Stimulated activated effector memory CD8-positive, alpha-beta T cell treated with anti-CD3 and anti-CD28 coated beads, Interleukin-12 subunit alpha, Interleukin-12 subunit beta, amount 100 ng/mL, for 72 hours (primary cell): ENCODE results near the gene SMAP2.

Source experiments
- ATAC-seq: fragments of 150-1000 bp; cut with Tn5 transposase; 2 replicates; pipeline ENCODE4 v1.10.0; 2021
- DNase-seq, 2 donors: peaks; one replicate each; pipeline ENCODE4 v3.0.0; 2021 to 2022; ENCODE audit warnings: low spot score in 2 of 2
- H3K27ac Mint-ChIP-seq: one replicate; pipeline ENCODE4 v1.8.0; 2022; ENCODE audit warnings: mild to moderate bottlenecking, mixed read lengths
- H3K36me3 Mint-ChIP-seq: one replicate; pipeline ENCODE4 v1.8.0; 2022; ENCODE audit warnings: mild to moderate bottlenecking, mixed read lengths
- H3K4me1 Mint-ChIP-seq: one replicate; pipeline ENCODE4 v1.8.0; 2022; ENCODE audit warnings: mixed read lengths
- H3K4me3 Mint-ChIP-seq: one replicate; pipeline ENCODE4 v1.8.0; 2022; ENCODE audit warnings: mild to moderate bottlenecking, mixed read lengths
- H3K9me3 Mint-ChIP-seq: one replicate; pipeline ENCODE4 v1.8.0; 2022; ENCODE audit warnings: mixed read lengths

Gene SMAP2

DNA sequence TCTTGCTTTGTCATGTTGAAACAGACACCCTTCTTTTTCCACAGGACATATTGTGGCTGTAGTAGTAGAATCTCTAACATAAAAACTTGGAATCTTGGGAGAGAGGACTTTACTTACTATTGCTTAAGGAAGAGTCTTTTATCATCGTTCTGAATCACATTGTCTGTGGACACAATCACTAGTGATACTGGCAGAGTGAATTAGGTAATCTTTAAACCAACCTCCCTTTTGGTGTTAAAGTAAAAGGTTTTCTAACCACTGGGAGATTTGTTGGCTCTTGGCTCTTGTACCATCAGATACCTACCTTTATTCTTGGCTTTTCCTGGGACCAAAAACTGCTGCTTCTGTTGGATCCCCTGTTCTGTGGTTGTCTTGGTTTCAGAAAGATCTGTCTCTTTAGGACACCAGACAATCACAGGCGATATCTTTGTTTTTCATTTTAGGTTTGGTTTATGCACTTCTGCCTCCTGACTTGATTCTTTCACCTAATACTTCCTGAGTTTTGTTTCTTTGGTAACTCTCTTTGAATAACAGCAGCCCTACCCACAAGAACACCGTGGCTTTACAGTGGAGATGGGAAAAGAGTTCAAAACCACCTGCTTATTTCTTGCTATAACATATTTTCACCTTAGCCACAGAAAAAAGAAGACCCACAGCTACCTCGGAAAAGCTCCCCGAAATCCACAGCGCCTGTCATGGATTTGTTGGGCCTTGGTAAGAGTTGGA lies 40.2 kb downstream of the SMAP2 start:
- ATAC-seq = no peak
- DNase-seq = no peak

DNA sequence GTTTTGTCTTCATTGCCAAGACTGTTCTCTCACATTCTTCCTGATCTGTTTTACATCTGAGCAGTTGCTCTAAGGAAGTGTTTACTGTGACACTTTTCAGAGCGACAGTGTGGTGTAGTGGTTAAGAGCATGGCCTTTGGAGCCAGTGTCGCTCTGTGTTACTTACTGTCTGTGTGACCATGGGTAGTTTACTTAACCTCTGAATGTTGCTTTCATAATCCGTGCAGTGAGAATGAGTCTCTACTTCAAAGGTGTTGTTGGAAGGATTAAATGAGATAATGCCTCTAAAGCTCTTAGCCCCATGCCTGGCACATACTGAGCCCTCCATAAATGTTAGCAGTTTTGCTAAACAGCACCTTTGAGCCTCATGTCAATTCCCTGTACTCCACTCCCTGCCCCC lies 40.8 kb downstream of the SMAP2 start:
- Mint-ChIP-seq H3K9me3 (no peaks in the 10 kb centered on the region), H3K4me3 (no peak overlapping the region), H3K36me3 (peaks cover 100% of the 10 kb centered on the region), H3K27ac (peak overlapping the region; percentile 83), H3K4me1 (peaks cover 41% of the 10 kb centered on the region)
- ATAC-seq (peak; percentile 47), DNase-seq (no peak)

More for the DNA sequence above, 40.2 kb downstream of the SMAP2 start:
- peak overlapping the region; percentile 83 for H3K27ac Mint-ChIP-seq
- H3K9me3 Mint-ChIP-seq = no peaks in the 10 kb centered on the region
- H3K4me1 Mint-ChIP-seq = peaks cover 41% of the 10 kb centered on the region
- H3K36me3 Mint-ChIP-seq = peaks cover 100% of the 10 kb centered on the region
- no peak overlapping the region for H3K4me3 Mint-ChIP-seq

DNA sequence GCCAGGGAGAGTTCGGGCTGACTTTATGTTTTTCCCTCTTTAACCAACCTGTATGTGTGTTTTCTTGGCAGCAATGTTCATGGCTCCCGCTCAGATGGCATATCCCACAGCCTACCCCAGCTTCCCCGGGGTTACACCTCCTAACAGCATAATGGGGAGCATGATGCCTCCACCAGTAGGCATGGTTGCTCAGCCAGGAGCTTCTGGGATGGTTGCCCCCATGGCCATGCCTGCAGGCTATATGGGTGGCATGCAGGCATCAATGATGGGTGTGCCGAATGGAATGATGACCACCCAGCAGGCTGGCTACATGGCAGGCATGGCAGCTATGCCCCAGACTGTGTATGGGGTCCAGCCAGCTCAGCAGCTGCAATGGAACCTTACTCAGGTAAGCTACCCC lies 43.2 kb downstream of the SMAP2 start:
- ATAC-seq (no peak), DNase-seq (no peak)
- Mint-ChIP-seq H3K36me3 (peaks cover 100% of the 10 kb centered on the region), H3K9me3 (no peaks in the 10 kb centered on the region), H3K27ac (peak overlapping the region; percentile 36), H3K4me3 (no peak overlapping the region), H3K4me1 (peaks cover 36% of the 10 kb centered on the region)

DNA sequence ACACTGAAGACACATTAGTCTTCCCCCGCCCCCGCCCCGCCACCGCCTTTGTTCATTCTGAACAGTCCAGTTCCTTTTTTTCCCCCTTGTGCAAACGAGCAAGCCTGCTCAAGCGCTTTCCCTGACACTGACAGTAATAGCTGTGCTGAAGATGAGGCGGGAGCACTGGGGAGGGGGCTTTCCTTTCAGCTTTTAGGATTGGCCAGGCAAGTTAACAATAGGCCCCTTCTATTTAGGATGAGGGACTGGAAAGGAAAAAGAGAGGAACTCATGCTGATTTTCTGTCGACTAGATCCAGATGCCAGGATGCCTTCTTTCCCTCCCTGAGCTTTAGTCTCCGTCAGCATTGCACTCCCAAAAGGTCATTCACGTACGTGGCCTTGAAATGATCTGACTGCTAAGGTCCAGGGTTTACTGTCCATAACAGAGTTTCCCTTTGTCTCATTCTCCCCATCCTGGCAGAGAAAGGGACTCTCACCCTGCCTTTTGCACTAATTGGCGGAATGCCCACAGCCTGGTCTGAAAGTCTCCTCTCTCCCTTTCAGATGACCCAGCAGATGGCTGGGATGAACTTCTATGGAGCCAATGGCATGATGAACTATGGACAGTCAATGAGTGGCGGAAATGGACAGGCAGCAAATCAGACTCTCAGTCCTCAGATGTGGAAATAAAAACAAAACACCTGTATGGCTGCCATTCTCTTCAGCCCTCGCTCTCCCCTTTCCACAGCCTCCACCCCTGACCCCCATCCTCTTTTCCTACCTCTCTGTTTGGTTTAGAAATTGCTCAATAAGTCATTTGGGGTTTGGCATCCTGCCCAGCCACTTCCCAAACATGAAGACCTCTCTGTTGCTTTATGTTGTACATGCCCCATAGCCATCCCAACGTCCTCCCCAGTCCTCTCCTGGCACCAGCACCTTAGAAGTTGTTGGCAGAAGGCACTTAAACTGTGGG lies 48.2 kb downstream of the SMAP2 start:
- Mint-ChIP-seq H3K36me3 (peaks cover 100% of the 10 kb centered on the region), H3K4me3 (no peak overlapping the region), H3K4me1 (peaks cover 21% of the 10 kb centered on the region), H3K27ac (peak overlapping the region; percentile 63), H3K9me3 (no peaks in the 10 kb centered on the region)
- DNase-seq (peak in 1 of 2 donors; percentile 47), ATAC-seq (no peak)

DNA sequence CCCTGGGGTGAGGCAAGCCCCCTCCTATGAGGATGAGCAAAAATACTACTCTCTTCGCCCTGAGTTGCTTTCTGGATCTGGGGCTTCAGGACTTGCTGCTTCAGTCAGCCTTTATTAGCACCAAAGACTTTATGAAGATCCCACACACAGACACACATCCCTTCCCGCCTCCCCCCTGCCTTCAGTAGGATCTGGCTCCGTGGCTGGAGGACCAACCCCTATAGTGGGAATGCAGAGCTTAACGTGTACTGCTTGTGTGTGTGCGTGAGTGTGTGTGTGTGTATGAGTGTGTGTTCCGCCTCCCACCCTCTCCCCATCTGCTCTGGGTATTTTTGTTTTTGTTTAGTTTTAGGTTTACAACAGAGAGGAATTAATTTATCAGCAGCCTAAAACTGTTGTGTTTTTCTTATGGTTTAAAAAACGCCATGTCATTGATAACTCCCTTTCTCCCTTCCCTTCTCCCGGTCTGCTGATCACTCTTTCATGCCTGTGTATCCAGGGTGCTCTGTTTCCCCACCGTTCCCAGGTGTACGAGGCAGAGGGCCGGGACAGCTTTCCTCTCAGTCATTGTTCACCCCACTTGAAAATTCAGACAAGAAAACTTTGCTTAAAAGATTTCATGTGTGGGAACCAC lies 49.2 kb downstream of the SMAP2 start:
- no peak for DNase-seq
- no peak overlapping the region for H3K4me3 Mint-ChIP-seq
- no peaks in the 10 kb centered on the region for H3K9me3 Mint-ChIP-seq
- peaks cover 100% of the 10 kb centered on the region for H3K36me3 Mint-ChIP-seq
- H3K27ac Mint-ChIP-seq = peak overlapping the region; percentile 66
- H3K4me1 Mint-ChIP-seq = peaks cover 15% of the 10 kb centered on the region
- ATAC-seq = no peak

DNA sequence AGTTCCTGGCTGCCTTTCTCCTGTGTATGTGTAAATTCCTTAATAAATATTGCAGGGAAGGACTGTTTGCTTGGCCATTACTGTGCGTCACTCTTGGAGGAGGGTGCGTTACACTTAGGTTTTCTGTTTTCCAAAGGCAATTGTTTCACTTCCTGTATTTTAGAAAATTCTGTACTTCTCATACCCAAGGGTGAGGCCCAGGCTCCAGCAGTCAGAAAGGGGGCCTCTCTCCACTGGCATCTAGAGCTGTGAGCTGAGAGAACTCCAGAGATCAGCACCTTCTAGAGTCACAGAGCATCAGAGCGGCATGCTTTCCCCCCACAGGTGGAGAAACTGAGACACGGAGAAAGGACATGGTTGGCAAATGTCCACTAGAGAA lies 49.7 kb downstream of the SMAP2 start:
- Mint-ChIP-seq H3K4me1 (peaks cover 15% of the 10 kb centered on the region), H3K27ac (peak overlapping the region; percentile 66), H3K36me3 (peaks cover 97% of the 10 kb centered on the region), H3K4me3 (no peak overlapping the region), H3K9me3 (no peaks in the 10 kb centered on the region)
- no peak for DNase-seq
- ATAC-seq = no peak

DNA sequence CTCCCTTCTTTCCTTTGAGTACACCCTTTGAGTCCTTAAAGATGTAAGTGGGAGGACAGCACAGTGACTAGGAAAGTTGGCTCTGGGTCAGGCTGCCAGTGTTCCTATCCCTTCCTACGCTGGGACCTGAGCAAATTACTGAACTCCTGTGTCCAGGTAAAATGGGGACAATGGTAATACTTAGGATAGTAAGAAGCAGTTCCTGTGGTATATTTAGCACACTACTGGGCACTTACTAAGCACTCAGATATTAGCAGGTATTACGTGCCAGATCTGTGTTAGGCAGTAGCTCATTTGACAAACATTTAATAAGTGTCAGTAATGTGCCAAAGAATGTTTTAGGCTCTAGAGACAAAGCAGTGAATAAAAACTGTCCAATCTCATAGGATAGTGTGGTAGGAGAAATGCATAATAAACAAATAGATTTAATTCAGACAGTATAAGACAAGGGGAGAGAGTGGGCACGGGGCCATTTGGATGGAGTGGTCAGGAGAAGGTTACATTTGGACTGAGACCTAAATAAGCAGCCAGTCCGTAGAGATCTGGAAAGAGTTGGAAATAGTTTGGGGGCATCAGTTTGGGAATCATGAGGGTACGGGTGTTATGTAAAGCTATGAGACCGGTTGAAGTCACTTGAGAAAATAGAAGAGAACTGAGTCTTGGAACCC lies 50.6 kb downstream of the SMAP2 start:
- Mint-ChIP-seq H3K36me3 (peaks cover 89% of the 10 kb centered on the region), H3K4me1 (peaks cover 15% of the 10 kb centered on the region), H3K4me3 (no peak overlapping the region), H3K27ac (peak overlapping the region; percentile 66), H3K9me3 (no peaks in the 10 kb centered on the region)
- ATAC-seq (no peak), DNase-seq (no peak)

DNA sequence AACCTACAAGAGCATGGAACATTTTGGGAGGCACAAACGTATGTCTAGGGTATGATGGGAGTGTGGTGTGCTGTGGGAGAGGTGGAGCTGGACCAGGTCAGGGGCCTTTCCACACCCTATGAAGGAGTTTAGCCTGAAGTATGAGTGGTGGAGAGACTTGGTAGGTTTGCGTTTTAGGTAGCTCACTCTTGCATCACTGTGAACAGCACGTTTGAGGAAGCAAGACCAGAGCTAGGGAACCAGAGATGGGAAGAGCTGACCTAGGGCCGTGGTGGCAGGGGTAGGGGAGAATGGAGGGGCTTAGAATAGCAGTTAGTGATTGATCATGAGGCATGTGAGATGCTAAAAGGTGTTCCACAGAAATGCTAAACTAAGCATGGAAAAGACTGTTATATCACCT lies 51.7 kb downstream of the SMAP2 start:
- Mint-ChIP-seq H3K36me3 (peaks cover 78% of the 10 kb centered on the region), H3K4me3 (no peak overlapping the region), H3K9me3 (no peaks in the 10 kb centered on the region), H3K4me1 (peaks cover 15% of the 10 kb centered on the region), H3K27ac (peak overlapping the region; percentile 66)
- no peak for ATAC-seq
- DNase-seq = no peak

DNA sequence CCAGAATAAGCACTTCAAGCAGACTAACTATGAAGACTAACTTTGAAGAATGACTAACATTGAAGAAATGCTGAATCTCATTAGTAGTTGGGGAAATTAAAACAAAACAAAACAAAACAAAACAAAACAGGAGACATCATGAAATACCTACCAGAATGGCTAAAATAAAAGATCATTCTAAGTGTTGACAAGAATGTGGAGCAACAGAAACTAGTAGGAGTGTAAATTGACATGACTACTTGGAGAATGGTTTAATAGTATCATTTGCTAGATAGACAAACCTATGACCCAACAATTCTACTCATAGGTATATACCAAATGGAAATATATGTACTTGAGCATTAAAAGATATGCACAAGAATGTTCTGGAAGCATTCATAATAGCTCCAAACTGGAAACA lies 57.9 kb downstream of the SMAP2 start:
- no peaks in the 10 kb centered on the region for H3K4me1 Mint-ChIP-seq
- ATAC-seq (no peak), DNase-seq (no peak)
- no peak overlapping the region for H3K27ac Mint-ChIP-seq
- H3K36me3 Mint-ChIP-seq = peaks cover 16% of the 10 kb centered on the region
- H3K9me3 Mint-ChIP-seq = no peaks in the 10 kb centered on the region
- H3K4me3 Mint-ChIP-seq = no peak overlapping the region

DNA sequence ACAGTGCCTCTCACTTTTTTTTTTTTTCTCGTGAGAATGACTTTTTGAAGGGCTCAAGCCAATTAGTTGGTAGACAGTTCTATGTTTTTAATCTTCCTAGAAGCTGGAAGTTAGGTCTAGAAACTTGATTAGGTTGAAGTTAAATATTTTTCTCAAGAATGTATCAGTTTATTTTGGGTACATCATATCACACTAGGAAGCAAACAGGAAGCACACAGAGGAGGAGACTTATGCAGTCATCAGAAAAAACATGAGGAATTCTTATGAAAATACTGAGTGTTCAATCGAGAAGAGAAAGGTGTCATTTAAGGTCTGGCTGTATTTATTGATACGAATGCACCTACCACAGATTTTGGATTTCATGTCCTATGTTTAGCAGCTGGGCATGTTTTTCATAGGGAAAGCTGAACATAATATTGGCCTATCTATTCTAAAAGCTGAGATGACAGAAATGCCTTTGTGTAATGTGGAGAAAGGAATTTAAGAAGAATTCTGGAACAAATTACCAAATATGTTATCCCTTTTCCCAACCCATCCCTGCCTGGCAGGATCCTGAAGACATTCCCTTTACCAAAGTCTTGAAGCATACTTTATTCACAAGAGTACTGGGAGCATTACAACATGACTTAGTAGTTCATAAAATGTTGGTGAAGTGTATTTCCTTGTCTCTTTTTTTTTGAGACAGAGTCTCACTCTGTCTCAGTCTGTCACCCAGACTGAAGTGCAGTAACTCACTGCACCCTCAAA lies 59.3 kb downstream of the SMAP2 start:
- H3K27ac Mint-ChIP-seq = no peak overlapping the region
- no peaks in the 10 kb centered on the region for H3K4me1 Mint-ChIP-seq
- peaks cover 2% of the 10 kb centered on the region for H3K36me3 Mint-ChIP-seq
- no peaks in the 10 kb centered on the region for H3K9me3 Mint-ChIP-seq
- no peak overlapping the region for H3K4me3 Mint-ChIP-seq
- no peak for DNase-seq
- no peak for ATAC-seq

DNA sequence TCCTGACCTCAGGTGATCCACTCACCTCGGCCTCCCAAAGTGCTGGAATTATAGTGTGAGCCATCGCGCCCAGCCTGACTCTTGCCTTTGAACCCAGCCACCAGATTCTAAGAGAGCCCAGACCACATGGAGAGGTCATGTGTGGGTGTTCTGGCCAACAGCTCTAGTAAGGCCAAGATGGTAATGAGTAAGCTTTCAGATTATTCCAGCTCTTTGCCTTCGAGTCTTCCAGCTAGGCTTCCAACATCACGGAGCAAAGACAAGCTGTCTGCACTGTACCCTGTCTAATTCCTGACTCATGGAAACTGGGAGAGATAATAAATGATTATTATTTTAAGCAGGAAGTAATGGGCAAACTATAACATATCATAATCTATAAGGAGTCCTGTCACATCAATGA lies 61.9 kb downstream of the SMAP2 start:
- no peaks in the 10 kb centered on the region for H3K9me3 Mint-ChIP-seq
- peaks cover 4% of the 10 kb centered on the region for H3K4me1 Mint-ChIP-seq
- DNase-seq (peak in 1 of 2 donors; percentile 22), ATAC-seq (no peak)
- H3K36me3 Mint-ChIP-seq = no peaks in the 10 kb centered on the region
- no peak overlapping the region for H3K4me3 Mint-ChIP-seq
- peak overlapping the region; percentile 16 for H3K27ac Mint-ChIP-seq

DNA sequence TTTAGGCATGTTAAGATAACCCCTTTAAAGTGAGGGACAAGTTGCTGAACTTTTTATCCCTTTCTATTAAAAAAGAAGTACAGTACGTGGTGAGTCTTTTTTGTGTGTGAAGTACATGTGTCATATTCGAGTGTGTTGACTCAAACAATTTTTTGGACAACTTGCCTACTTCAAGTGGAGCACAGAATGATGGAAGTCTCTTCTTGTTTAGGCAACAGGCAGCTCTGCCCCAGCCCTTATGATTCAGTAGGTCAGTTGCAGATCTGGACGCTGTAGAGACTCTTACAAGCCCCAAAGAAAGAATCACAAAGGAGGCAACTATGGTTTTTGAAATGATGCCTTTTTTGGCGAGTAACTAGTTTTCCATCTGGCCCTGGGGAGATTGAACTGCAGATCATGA lies 62.3 kb downstream of the SMAP2 start:
- DNase-seq (peak in 1 of 2 donors; percentile 17), ATAC-seq (no peak)
- H3K4me3 Mint-ChIP-seq = no peak overlapping the region

DNA sequence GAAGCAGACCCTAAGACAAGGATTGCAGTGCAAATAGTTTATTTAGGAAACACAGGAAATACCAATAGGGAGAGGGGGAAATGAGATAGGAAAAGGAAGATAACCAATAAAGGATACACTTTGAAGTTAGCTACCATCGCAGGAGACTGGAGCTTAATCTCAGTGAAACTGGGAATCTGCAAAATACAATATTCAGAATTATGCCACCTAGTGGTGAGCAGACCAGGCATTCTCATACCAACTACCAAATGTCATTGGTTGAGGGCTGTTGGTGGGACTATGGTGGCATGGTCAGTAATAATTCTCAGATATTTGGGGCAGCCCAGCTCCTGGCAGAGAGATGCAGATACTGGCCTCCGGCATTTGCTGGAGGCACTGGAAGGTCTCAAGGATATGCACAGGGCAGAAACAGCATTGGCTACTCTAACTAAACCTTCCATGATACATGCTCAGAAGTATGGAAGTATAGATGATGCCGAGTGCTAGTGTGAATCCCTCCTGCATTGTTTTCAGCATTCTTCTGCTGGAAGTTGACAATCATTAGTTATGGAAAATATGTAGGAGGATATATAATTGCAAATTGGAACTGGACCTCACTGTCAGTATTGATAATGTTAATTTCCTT lies 65.0 kb downstream of the SMAP2 start:
- Mint-ChIP-seq H3K4me3 (no peak overlapping the region), H3K4me1 (peaks cover 4% of the 10 kb centered on the region), H3K9me3 (no peaks in the 10 kb centered on the region), H3K36me3 (no peaks in the 10 kb centered on the region), H3K27ac (no peak overlapping the region)
- ATAC-seq (peak; percentile 63), DNase-seq (peak in 1 of 2 donors; percentile 47)

More for the DNA sequence above, 62.3 kb downstream of the SMAP2 start:
- peak overlapping the region; percentile 16 for H3K27ac Mint-ChIP-seq
- peaks cover 4% of the 10 kb centered on the region for H3K4me1 Mint-ChIP-seq
- no peaks in the 10 kb centered on the region for H3K9me3 Mint-ChIP-seq
- H3K36me3 Mint-ChIP-seq = no peaks in the 10 kb centered on the region

DNA sequence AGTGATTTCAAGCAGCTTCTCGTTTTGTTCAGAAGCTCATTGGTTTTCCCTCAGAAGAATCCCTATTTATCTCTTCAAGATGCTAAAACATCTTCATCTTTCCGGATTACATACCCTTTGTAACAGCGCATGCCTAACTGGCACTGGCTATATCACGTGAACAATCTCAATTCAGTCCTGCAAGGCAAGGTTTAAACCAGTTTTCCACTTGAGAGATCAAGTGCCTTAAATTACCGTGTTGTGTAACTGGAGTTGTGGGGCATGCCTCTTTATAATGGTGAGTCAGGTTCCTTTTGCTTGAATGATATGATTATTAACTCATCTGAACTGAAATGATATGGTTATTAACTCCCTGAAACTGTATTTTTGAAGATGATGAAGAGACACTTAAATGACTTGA lies 65.7 kb downstream of the SMAP2 start:
- H3K36me3 Mint-ChIP-seq = no peaks in the 10 kb centered on the region
- no peak overlapping the region for H3K27ac Mint-ChIP-seq
- H3K9me3 Mint-ChIP-seq = no peaks in the 10 kb centered on the region
- DNase-seq = no peak
- peaks cover 4% of the 10 kb centered on the region for H3K4me1 Mint-ChIP-seq
- ATAC-seq = no peak
- no peak overlapping the region for H3K4me3 Mint-ChIP-seq
